Neural progenitor cell (in vitro differentiated cells): ENCODE measurements around the gene PRCC. TPM values are rescaled to one million over a fixed set of nuclear protein-coding genes. Genes with fewer than 3 reads are reported as not detected.
A peak's percentile ranks its signal among the peaks of the same experiment; 100 is the strongest.

Source experiments
- DNase-seq: peaks from one replicate; pipeline ENCODE4 v3.0.0-alpha.2; 2016; ENCODE audit warnings: low spot score
- H2AFZ ChIP-seq: fragments of 200-600 bp; sonication (generic); replicated peaks from 2 replicates; pipeline ENCODE4 v1.6.1; 2016; ENCODE audit warnings: antibody characterized with exemption
- H3F3A ChIP-seq: fragments of 200-600 bp; sonication (generic); 2 replicates; pipeline ENCODE4 v1.6.1; 2016; ENCODE audit warnings: antibody characterized with exemption, low read depth
- H3K27ac ChIP-seq: fragments of 200-600 bp; sonication (generic); 2 replicates; pipeline ENCODE4 v1.5.1; 2016; ENCODE audit warnings: mild to moderate bottlenecking
- H3K27me3 ChIP-seq: fragments of 200-600 bp; sonication (generic); 2 replicates; pipeline ENCODE4 v1.6.1; 2016; ENCODE audit warnings: mild to moderate bottlenecking, moderate library complexity
- H3K36me3 ChIP-seq: fragments of 200-600 bp; sonication (generic); 2 replicates; pipeline ENCODE4 v1.5.1; 2016
- H3K4me1 ChIP-seq: fragments of 200-600 bp; sonication (generic); 2 replicates; pipeline ENCODE4 v1.6.1; 2016; ENCODE audit warnings: mixed run types
- H3K4me2 ChIP-seq: fragments of 200-600 bp; sonication (generic); 2 replicates; pipeline ENCODE4 v1.6.1; 2016
- H3K4me3 ChIP-seq: fragments of 200-600 bp; sonication (generic); 2 replicates; pipeline ENCODE4 v1.5.1; 2016
- H3K79me2 ChIP-seq: fragments of 200-600 bp; sonication (generic); 2 replicates; pipeline ENCODE4 v1.6.1; 2016; ENCODE audit warnings: low read depth
- H3K9ac ChIP-seq: fragments of 200-600 bp; sonication (generic); 2 replicates; pipeline ENCODE4 v1.6.1; 2016
- H3K9me3 ChIP-seq: fragments of 200-600 bp; sonication (generic); 2 replicates; pipeline ENCODE4 v1.5.1; 2016; ENCODE audit warnings: low read depth
- H4K20me1 ChIP-seq: fragments of 200-600 bp; sonication (generic); 2 replicates; pipeline ENCODE4 v1.6.1; 2016; ENCODE audit warnings: low read depth
- H3K27ac Mint-ChIP-seq: 3 replicates; pipeline ENCODE4 v1.8.0; 2021; ENCODE audit warnings: mixed read lengths
- H3K27me3 Mint-ChIP-seq: 2 replicates; pipeline ENCODE4 v1.8.0; 2022; ENCODE audit warnings: low read depth, mild to moderate bottlenecking, inconsistent platforms, moderate library complexity, mixed read lengths; ENCODE audit not compliant: insufficient read depth
- H3K36me3 Mint-ChIP-seq: 3 replicates; pipeline ENCODE4 v1.8.0; 2021; ENCODE audit warnings: mixed read lengths
- H3K4me1 Mint-ChIP-seq: 3 replicates; pipeline ENCODE4 v1.8.0; 2021; ENCODE audit warnings: mixed read lengths
- H3K4me3 Mint-ChIP-seq: 3 replicates; pipeline ENCODE4 v1.8.0; 2021; ENCODE audit warnings: mild to moderate bottlenecking, moderate library complexity, mixed read lengths
- H3K9me3 Mint-ChIP-seq: 3 replicates; pipeline ENCODE4 v1.8.0; 2020; ENCODE audit warnings: mixed read lengths
- EZH2 ChIP-seq: fragments of 200-600 bp; sonication (generic); IDR thresholded peaks from 2 replicates; pipeline ENCODE4 v1.6.1; 2017; ENCODE audit warnings: antibody characterized with exemption, mild to moderate bottlenecking, moderate library complexity
- EZH2phosphoT487 ChIP-seq: fragments of 200-600 bp; sonication (generic); IDR thresholded peaks from 2 replicates; pipeline ENCODE4 v1.6.1; 2017; ENCODE audit warnings: antibody characterized with exemption
- total RNA-seq: library from RNA; depleted of rRNA; stranded (reverse); fragments of >200 nt; gene quantifications from 2 replicates; pipeline ENCODE4 v1.2.3, GENCODE V29; 2015; ENCODE audit warnings: low replicate concordance
- TF ChIP-seq, protein P1 (sequence below): fragments of 200-600 bp; sonication (generic); IDR thresholded peaks from 2 replicates; pipeline ENCODE4 v1.5.1; 2017; ENCODE audit warnings: antibody characterized with exemption, mild to moderate bottlenecking

PRCC gene
- total RNA-seq, 1 donor from 2014 or later, result 30.1 TPM

DNA sequence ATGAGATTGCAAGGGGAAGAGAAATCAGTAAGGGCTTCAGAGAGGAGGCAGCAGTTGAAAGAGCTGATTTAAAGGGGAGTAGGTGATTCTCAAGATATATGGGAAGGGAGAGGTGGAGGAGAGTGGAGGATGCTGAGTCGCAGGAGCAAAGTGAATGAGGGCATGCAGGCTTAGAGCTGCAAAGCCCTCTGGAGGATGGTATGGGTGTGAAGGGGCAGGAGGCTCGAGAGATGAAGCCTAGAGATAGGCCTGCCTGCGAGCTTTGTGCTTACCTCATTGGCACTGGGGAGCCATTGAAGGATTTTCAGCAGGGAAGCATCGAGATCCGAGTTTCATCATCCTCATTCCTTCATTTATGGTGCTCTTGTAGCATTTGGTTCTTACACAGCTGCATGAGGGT, 65.1 kb downstream of the PRCC start:
- H3K27ac Mint-ChIP-seq, result no peak overlapping the region
- H3K36me3 Mint-ChIP-seq, result no peaks in the 10 kb centered on the region
- H3K4me3 Mint-ChIP-seq, result no peak overlapping the region
- no peak overlapping the region for H3K4me2 ChIP-seq
- H3K9ac ChIP-seq, result no peak overlapping the region
- H3K79me2 ChIP-seq, result no peaks in the 10 kb centered on the region
- no peaks in the 10 kb centered on the region for H3F3A ChIP-seq
- H3K9me3 ChIP-seq, result no peaks in the 10 kb centered on the region
- H3K27me3 Mint-ChIP-seq, result peaks cover 26% of the 10 kb centered on the region
- peaks cover 5% of the 10 kb centered on the region for H3K4me1 Mint-ChIP-seq
- H3K36me3 ChIP-seq, result no peaks in the 10 kb centered on the region
- no peak overlapping the region for H3K4me3 ChIP-seq
- no peaks in the 10 kb centered on the region for H3K9me3 Mint-ChIP-seq
- H3K27me3 ChIP-seq, result peaks cover 69% of the 10 kb centered on the region
- H3K27ac ChIP-seq, result no peak overlapping the region
- DNase-seq, result no peak
- no peaks in the 10 kb centered on the region for H3K4me1 ChIP-seq
- no peak for TF ChIP-seq EZH2phosphoT487
- TF ChIP-seq, protein P1, sequence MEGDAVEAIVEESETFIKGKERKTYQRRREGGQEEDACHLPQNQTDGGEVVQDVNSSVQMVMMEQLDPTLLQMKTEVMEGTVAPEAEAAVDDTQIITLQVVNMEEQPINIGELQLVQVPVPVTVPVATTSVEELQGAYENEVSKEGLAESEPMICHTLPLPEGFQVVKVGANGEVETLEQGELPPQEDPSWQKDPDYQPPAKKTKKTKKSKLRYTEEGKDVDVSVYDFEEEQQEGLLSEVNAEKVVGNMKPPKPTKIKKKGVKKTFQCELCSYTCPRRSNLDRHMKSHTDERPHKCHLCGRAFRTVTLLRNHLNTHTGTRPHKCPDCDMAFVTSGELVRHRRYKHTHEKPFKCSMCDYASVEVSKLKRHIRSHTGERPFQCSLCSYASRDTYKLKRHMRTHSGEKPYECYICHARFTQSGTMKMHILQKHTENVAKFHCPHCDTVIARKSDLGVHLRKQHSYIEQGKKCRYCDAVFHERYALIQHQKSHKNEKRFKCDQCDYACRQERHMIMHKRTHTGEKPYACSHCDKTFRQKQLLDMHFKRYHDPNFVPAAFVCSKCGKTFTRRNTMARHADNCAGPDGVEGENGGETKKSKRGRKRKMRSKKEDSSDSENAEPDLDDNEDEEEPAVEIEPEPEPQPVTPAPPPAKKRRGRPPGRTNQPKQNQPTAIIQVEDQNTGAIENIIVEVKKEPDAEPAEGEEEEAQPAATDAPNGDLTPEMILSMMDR, result no peak
- TF ChIP-seq EZH2, result no peak
- no peaks in the 10 kb centered on the region for H4K20me1 ChIP-seq
- no peak overlapping the region for H2AFZ ChIP-seq

DNA sequence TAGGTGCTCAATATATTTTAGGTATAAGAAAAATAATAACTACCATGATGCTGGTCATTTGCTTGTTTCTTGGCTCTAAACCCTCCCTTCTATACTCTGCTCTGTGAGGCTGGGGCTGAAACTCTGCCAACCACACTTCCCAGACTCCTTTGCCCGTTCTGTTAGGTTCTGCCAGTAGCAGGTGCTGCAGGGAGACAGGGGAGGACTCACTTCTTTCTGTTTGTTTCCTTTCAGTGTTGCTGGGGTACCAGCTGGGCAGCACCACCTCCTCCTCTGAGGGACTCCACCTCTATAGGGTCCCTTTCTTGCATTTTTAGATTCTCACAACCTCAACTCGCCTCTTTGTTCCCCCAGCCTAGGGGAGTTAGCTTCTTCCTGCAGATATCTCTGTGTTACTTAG, 66.3 kb downstream of the PRCC start:
- peak overlapping the region; percentile 1 for H3K27ac Mint-ChIP-seq

DNA sequence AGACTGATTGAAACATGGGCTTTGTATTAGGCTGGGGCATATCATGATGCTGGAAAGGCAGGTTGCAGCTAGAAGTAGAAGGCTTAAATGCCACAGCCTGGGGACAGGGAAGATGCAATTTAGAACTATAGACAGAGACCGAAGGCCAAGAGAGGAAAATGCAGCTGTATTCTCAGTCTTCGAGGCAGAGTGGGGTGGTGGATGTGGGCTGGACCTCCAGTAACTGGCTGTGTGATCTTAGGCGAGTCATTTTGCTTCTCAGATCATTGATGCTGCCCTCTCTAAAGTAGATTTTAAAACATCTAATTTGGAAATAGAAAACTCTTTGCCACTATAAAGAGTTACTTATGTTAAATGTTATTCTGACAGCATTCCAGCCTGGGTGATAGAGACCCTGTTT, 67.0 kb downstream of the PRCC start:
- Histone ChIP-seq H3K9me3 (no peaks in the 10 kb centered on the region), H3K79me2 (no peaks in the 10 kb centered on the region), H3K27ac (no peak overlapping the region), H3F3A (peaks cover under 1% of the 10 kb centered on the region), H3K4me2 (no peak overlapping the region), H4K20me1 (peaks cover 4% of the 10 kb centered on the region), H3K9ac (no peak overlapping the region), H3K4me3 (no peak overlapping the region), H3K4me1 (peaks cover 3% of the 10 kb centered on the region), H2AFZ (no peak overlapping the region), H3K27me3 (peaks cover 83% of the 10 kb centered on the region), H3K36me3 (no peaks in the 10 kb centered on the region)
- Mint-ChIP-seq H3K4me3 (no peak overlapping the region), H3K27me3 (peaks cover 29% of the 10 kb centered on the region), H3K4me1 (peaks cover 14% of the 10 kb centered on the region), H3K9me3 (no peaks in the 10 kb centered on the region), H3K36me3 (no peaks in the 10 kb centered on the region), H3K27ac (no peak overlapping the region)
- DNase-seq, result no peak
- TF ChIP-seq, protein P1, result no peak
- TF ChIP-seq EZH2phosphoT487 (no peak), EZH2 (no peak)

More for the DNA sequence above, 66.3 kb downstream of the PRCC start:
- H2AFZ ChIP-seq, result no peak overlapping the region
- no peaks in the 10 kb centered on the region for H3K79me2 ChIP-seq
- no peak overlapping the region for H3K27ac ChIP-seq
- H4K20me1 ChIP-seq, result no peaks in the 10 kb centered on the region
- Mint-ChIP-seq H3K27me3 (peaks cover 28% of the 10 kb centered on the region), H3K36me3 (no peaks in the 10 kb centered on the region), H3K9me3 (no peaks in the 10 kb centered on the region), H3K4me3 (no peak overlapping the region), H3K4me1 (peaks cover 6% of the 10 kb centered on the region)
- no peak overlapping the region for H3K4me2 ChIP-seq
- no peak for DNase-seq
- TF ChIP-seq, protein P1, result no peak
- TF ChIP-seq EZH2 (no peak), EZH2phosphoT487 (no peak)
- H3K27me3 ChIP-seq, result peaks cover 80% of the 10 kb centered on the region
- H3K4me1 ChIP-seq, result no peaks in the 10 kb centered on the region
- no peaks in the 10 kb centered on the region for H3F3A ChIP-seq
- H3K9ac ChIP-seq, result no peak overlapping the region
- H3K9me3 ChIP-seq, result no peaks in the 10 kb centered on the region
- no peak overlapping the region for H3K4me3 ChIP-seq
- H3K36me3 ChIP-seq, result no peaks in the 10 kb centered on the region
